GM12801 (cell line): ENCODE data around the gene SYS1.

Experiments
- TF ChIP-seq, protein P1 (sequence below): IDR thresholded peaks from one replicate; pipeline ENCODE4 v1.5.1; 2011; ENCODE audit warnings: control low read depth; ENCODE audit not compliant: insufficient read length; ENCODE audit errors: extremely low read depth

The SYS1 gene

DNA sequence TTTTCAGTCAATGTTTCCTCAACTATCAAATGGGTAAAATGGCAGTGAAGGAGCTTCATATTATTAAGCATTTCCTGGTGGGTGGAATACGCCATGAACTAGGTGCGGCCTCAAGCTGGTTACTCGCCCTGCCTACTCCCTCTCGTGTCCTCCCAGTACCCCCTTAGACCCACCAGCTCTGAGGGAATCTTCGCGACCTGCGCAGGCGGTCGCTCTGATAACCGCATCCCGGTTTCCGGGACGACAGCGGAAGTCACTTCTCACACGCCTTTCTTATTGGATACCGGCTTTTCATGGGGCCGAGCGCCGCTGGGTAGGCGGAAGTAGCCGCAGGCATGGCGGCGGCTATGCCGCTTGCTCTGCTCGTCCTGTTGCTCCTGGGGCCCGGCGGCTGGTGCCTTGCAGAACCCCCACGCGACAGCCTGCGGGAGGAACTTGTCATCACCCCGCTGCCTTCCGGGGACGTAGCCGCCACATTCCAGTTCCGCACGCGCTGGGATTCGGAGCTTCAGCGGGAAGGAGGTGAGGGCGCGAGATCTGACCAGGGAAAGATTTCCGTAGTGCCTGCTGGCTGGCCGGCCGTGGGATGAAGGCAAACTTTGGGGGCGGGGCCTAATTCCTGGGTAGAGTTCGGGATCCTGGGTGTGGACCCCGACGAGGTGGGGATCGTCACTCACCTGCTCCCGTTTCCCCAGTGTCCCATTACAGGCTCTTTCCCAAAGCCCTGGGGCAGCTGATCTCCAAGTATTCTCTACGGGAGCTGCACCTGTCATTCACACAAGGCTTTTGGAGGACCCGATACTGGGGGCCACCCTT is 53.1 kb downstream of the SYS1 start, which contains the start of gene PIGT:
PIGT (plus strand) TSS at position 320 of the 816 bp plus-strand sequence; CDS start at position 336, 16 bp downstream.
- TF ChIP-seq, protein P1, sequence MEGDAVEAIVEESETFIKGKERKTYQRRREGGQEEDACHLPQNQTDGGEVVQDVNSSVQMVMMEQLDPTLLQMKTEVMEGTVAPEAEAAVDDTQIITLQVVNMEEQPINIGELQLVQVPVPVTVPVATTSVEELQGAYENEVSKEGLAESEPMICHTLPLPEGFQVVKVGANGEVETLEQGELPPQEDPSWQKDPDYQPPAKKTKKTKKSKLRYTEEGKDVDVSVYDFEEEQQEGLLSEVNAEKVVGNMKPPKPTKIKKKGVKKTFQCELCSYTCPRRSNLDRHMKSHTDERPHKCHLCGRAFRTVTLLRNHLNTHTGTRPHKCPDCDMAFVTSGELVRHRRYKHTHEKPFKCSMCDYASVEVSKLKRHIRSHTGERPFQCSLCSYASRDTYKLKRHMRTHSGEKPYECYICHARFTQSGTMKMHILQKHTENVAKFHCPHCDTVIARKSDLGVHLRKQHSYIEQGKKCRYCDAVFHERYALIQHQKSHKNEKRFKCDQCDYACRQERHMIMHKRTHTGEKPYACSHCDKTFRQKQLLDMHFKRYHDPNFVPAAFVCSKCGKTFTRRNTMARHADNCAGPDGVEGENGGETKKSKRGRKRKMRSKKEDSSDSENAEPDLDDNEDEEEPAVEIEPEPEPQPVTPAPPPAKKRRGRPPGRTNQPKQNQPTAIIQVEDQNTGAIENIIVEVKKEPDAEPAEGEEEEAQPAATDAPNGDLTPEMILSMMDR: no peak

DNA sequence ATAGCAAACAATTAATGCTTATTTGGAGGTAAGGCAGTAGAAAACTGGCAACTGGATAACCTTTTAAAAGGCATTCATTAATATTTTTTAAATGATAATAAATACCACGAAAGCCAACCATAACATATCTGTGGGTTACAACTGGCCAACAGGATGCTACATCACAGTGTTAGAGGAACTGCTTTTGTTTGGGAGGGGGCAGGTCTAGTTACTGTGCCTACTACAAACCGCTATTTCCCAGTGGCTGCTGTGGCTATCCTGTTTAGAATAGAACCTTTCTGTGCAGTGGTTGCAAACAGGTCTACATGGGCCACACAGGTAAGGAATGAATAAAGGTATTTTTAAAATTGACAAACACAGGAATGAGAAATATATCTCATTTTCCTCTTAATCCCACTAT is 54.0 kb downstream of the SYS1 start:
- TF ChIP-seq, protein P1: no peak
